GM18868 (cell line): ENCODE results near the gene RBM24.

Source experiments
- ATAC-seq: cut with Tn5 transposase; IDR thresholded peaks from one replicate; pipeline ENCODE4 v1.9.1; 2021; ENCODE audit warnings: mild to moderate bottlenecking, moderate library complexity; ENCODE audit not compliant: unreplicated experiment

The RBM24 gene

DNA sequence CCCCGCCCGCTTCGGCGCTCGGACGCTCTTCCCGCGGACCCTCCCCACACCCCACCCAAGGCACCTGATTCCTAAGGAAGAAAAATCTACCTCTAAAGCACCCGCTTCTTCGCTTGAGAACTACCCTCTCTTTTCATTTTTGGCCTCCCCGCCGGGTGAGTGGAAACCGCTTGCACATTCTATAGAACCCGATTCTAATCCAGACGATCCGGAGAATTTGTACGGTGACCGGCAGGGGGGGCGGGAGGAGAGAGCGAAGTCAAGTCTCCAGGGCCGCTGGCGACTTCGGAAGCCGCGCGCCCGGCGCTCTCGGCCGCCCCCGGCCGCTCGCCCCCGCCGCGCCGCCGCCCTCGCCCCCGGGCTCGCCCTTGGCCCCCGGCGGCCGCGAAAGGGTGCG is at the start of gene RBM24:
TSS of gene RBM24 (plus strand) at position 262 of the 397 bp plus-strand sequence. CDS start 221 bp downstream, outside the sequence.
- no peak for ATAC-seq

DNA sequence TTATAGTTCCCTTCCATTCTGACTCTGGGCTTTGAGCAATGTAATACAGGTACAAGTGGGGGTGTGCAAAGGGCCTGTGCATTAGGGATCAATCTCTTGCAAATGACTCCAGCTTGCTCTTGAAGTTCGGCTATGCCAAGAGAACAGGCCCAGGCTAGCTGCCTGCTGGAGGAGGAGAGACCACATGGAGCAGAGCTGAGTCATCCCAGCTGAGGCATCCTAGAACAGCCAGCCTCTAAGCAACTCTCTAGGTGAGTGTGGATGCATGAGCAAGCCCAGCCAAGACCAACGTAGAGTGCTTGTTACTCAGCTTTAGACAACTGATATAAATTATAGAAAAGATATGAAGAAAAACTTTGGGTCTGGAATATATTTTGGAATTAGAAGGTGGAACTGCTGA is 47.6 kb upstream of the RBM24 start:
- ATAC-seq: no peak

DNA sequence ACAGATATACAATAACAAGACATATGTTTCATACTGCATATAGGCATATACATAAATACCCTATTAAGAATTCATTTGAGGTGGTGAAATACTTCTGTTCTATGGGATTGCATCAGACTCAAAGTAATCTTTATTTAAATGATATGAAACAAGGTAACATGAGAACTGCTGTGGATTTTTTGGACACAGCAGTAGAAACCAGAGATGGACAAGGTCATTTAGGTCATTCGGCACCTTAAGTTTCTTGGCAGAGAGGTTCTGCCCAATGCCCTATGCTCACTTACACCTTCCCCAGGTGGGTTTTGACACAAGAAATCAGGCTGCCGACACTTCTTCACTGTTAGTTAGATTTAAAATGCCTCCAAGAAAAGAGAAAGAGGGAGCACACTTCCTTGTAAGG is 43.9 kb upstream of the RBM24 start:
- no peak for ATAC-seq

DNA sequence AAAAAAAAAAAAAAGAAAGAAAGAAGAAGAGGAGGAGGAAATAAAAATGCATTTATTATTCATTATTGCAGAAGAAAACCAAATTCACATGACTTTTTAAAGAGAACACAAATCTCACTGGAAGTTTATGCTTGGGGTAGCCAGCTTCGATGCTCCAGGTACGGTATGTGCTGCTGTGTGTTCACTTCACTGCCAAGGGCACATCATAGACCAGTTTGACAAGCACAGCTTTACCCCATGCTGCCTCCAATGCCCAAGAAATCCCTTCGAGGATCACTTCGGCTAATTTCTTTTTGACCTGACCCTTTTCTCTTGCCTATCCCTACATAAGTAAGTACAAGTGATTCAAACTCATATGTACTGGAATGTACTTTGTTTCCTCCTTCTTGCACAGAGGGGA is 41.9 kb upstream of the RBM24 start:
- no peak for ATAC-seq

DNA sequence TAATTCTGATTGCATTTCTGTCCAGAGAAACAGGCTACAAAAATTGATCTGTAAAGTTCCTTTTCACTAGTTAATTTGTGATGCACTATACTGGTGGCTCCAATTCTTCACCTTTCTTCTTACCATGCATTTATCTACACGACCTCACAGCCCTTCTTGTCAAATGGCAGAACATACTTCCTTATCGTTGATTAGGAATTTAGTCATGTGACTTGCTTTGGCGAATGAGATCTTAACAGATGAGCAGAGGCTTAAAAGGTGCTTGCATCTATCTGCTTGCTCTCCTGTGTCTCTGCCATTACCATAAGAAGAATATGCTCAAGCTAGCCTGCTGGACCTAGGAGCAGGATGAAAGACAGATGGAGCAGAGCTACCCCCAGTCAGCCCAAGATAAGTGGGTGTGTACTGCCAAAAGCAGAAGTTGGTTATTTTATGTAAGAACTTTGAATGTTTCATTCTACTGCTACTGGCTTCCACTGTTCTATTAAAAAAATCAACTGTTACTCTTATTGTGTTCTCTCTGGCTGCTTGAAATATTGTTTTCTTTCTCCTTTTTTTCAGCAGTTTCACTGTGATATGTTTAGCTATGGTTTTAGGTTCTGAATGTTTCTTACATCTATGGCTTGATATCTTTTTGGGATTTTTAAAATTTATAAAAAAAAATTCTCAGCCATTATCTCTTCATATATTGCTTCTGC is 40.2 kb upstream of the RBM24 start:
- no peak for ATAC-seq

DNA sequence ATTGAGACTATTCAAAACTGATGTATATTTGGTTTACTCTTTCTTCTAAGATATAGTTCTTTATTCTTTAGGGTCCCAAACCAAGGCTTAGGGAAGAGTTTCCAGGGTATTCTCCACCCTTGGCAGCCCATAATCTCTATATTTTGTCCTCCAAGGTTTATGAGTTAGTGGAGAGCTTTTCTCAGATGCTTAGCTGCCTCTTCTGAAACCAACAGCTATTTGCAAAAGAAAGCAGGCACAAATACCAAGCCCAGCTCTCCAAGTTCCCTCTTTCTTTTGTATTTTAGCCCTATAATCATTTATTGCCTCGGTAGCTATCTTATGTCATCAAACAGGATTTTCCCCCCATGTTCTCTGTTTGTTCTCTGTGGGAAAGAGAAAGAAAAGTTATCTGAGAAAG is 39.1 kb upstream of the RBM24 start:
- no peak for ATAC-seq

DNA sequence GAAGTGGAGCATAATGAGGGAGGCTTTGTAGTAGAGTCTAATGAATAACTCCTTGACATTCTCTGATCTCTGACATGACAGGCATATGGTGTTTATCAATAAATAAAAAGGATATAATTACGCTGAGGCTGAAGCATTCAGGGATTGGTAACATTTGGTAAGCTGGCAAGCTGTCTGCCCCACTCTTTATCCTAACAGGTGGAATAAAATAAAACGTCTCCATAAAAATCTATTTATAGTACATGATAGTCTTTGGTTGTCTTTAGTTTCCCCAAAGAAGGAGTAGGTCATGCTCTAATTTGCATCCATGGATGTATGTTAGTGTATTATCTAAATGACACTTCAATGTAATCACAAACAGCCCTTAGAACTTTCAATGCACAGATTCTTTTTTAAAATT is 30.9 kb upstream of the RBM24 start:
- no peak for ATAC-seq

DNA sequence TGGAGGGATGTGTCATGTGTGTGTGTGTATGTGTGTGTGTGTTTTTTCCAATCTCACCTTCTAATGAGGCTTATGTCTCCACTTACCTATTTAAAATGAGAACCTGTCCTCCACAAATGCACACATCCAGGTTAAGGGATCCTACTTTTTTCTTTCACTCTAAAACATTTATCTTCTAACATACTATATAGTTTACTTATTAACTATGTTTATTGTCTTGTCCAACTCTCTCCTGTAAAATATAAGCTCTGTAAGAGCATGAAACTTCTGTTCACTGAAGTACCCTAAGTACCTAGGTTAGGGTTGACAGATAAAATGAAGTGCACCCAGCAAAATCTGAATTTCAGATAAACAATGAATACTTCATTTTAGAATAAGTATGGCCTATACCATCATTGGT is 29.2 kb upstream of the RBM24 start:
- no peak for ATAC-seq

DNA sequence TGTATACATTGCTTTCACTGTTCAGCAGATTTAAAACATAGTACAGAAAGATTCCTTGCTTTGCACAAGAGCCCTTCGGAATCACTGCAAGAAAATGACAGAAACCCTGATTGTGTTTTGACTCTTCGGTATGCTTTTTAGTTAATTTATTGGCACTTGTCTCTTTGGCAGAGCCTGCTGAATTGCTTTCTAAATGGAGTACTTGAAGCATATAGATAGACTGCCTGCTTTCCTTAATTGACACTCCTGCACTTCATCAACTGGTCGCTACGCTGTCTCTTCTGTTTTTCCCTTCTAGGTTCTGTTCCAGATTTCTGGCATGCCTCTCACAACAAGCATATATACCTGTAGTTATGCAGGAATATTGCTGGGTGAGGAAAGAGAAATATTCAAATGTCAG is 22.4 kb upstream of the RBM24 start:
- ATAC-seq: no peak

DNA sequence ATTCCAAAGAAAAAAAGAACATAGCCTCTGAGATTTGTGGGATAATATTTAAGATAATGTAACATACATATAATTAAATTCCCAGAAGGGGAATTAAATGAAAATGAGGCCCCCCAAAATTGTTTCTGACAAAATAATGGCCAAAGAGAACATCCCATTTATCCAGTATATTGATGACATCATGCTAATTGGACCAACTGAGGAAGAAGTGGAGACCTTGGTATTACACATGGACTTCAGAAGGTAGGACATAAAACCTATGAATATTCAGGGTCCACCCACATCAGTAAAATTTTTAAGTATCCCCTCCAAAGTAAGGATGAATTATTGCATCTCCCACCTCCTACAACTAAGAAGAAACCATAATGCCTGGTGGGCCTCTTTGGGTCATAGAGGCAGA is 15.6 kb upstream of the RBM24 start:
- ATAC-seq: no peak

DNA sequence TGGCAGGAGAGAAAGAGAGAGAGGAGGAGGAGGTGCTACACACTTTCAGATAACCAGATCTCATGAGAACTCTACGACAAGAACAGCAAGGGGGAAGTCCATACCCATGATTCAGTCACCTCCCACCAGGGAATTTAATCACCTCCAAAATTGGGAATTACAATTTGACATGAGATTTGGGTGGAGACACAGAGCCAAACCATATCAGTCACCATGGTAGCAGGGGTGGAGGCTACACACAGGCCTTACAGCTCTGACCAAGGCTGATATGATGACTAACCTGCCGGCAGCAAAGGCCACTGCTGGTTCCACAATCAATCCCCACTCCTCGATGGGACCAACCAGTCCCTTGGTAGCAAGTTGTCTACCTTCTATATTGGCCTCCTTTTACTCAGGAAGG is 13.6 kb upstream of the RBM24 start:
- no peak for ATAC-seq

DNA sequence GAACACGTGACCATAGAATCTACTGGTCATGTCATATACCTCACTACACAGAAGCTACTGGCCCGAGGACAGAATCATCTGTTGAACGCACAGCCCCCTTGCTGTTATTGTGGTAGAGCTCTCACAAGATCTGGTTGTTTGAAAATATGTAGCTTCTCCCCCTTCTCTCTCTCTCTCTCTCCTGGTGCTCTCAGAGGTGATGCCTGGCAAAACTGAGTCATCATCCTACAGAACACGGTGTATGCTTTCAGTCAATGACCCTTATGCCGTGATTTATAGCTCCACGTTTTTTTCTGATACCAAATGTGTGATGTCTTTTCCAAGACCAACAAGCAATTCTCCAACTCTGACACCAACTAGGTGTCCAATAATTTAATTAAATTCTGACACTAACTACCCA is 13.0 kb upstream of the RBM24 start:
- ATAC-seq: no peak

DNA sequence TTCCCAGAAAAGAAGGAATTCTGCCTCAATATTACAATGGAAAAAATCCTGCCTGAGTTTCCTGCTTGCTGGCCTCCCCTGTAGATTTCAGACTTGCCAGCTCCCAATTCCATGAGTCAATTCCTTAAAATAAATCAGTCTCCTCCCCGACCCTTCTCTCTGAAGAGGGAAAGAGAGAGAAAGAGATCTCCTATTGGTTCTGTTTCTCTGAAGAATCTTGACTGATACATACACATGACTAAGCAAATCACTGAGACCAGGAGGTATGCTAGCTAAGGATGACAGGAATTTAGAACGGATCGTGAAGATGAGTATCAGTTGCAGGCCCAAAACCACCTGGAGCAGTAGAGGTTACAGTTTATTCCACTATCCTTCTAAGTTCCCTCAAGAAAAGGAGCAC is 11.3 kb upstream of the RBM24 start:
- ATAC-seq: no peak

DNA sequence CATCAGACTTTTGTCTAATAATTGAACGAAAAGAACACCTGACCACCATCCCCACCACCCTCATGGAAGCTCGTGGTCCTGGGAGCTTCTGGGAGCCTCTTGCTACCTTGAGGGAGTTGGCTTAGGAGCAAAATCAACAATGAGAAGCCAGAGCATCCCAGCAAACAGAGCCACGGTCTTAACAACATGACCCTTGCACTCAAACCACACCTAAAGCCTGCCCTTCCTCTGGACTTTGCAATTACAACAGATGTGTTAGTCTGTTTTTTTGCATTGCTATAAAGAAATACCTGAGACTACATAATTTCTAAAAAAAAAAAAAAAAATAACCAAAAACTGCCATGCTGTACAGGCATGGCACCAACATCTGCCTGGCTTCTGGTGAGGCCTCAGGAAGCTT is 9.5 kb upstream of the RBM24 start:
- ATAC-seq: no peak

DNA sequence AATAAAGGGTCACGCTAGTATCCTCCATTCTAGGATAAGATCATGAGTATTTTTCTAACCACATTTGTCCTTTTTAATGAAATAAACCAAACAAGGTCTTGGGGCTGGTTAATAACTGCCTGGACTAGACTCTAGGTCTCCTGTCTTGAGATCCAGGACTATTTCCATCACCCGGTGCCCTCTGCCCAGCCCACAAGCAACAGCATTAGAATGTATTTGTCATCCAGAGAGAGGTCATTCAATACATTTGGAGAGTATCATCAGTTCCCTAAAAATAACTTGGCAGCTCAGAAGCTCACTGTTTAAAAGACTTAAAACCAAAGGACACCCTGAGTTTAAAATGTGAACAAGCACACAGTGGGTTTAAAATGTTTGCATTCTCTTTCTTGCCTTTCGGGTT is 4.4 kb upstream of the RBM24 start:
- ATAC-seq: no peak

DNA sequence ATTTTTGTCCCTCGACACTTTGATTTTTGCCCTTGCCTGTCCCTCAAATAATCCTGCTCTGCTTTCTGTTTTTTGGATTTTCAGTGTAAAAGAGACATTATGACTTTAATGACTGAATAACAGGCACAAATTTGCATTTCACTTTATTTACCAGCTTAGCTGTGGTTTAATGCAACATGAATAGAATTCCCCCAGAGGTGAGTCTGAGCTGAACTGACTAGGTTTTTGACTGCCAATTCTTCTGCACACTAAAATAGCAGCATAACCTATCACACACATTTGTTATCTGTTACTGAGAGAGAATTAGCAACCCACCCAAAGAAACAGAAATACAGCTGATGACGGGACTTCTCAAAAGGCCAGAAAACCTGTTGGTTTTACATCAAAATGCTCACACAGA is 3.9 kb upstream of the RBM24 start:
- ATAC-seq: no peak

DNA sequence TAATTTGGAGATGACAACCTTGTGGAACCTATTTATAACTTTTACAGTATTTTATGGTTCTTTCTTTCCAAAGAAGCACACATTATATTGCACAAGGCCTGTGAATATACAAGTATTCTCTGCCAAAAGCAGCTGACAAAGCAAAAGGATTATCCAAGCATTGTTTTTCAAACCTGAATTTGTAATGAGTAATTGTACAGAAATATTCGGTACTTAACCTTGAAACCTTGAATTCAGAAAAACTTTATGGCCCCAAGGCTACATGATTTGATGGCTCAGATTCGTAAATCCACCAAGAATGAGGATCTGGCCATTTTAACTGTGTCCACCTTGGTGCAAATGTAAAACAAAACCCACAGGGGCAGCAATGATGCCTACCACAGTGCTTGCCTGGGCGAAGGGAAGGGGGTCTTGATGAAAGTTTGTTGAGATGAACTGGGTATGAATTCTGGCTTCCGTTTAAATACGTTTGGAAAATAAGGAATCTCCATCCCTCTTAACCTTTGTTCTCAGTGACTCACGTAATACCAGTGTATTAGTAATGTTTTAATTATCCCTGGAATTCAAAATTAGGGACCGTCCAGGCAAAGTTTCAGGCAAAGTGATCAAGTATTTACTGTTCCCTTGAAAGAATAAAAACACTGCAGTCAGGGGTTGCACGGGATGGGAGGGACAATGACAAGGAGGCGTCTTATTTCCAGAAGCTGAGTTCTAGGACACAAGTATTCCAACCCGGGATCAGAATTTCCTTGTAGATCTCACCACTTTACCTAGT is 2.7 kb upstream of the RBM24 start:
- no peak for ATAC-seq

DNA sequence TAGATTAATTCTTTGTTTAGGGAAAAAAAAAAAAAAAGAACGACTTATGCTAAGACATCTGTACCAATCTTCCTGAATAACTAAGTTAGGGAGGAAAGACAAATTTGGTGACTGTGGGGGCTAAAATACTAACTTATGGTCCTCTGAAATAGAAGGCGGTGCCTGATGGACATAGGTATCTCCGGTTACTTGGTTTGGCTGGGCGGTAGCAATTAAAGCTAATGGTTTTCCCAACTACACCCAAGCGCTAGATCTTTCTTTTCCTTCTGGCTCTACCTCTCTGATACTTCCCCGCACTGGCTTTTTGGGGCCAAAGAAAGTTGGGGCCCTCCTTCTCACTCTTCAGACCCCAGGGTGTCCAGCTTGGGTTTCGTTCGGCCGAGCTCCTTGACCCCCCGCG is 1.0 kb upstream of the RBM24 start:
- no peak for ATAC-seq

DNA sequence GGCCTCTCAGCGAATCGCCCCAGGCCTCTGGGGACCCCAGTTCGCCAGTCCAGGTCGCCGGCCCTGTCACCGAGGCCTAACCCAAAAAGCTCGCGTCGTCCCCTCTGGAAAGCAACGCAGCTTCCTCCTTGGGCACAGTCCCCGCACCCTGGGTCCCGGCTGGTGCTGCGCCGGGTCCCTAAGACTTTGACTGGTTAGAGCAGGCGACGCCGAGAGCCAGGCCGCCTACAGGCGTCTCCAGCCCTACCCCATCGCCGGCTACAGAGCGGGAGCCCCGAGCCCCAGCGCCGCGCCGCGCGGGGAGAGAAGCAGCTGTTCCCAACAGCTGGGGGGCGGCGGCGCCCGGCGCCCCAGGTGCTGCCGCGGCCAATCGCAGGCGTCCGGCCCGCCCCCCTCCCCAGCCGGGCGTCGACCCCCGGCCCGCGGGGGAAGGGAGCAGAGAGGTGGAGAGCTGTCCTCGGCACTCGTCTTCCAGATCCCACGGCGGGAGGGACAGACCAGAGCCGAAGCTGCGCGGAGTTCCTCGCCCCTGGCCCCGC is 540 bp upstream of the RBM24 start:
- no peak for ATAC-seq

DNA sequence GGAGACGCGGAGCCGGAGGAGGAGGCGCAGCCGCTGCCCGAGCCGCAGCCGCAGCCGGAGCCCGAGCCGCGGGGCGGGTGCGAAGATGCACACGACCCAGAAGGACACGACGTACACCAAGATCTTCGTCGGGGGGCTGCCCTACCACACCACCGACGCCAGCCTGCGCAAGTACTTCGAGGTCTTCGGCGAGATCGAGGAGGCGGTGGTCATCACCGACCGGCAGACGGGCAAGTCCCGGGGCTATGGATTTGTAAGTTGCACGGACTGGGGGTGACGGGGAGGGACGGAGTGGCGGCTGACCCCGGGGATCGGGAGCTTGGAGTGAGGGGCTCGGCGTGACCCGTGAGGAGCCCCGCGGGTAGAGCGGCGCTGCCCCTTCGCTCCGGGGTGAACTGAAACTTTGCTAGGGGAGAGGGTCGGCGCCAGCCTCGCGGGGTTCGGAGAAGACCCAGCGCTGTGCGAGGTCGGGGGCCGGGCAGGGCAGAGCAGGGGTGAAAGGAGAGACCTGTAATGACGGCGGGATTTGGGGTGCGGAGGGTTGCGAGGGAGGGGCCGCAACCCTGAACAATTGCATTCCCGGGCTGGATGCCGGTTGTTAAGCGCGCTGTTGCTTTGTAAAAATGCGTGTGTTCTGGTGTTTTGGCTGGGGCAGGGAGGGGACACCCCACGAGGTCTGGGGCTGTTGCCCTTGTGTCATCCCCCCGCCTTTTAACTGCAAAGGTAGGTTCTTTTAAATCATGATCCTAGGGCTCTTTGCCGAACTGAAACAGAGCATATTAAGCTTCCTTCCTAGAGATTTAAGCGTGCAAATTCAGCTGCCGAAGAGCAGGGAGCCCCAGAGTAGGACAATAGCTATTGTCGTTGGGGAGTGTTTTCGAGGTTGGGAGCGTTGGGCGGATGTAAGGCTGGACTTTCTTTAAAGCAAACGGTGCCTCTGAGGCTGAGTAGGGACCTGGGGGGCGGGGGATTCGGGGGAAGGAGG is 628 bp downstream of the RBM24 start:
- ATAC-seq: no peak

DNA sequence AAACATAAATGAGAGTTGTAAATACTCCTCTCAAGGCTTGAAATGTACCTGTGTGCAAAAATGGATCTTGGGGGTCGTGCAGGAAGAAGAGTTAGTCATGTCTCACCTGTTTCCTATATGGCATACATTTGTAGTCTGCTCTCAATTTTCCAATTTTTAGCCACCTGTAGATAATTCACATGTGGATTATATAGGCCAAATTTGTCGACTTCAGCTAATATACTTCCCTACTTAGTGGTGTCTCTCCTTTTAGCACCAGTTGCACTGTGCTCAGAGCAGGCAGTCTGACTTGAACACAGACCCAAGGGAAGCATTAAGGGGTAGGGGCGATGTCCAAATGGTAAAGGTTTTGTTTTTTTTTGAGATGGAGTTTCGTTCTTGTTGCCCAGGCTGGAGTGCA is 1.9 kb downstream of the RBM24 start:
- ATAC-seq: no peak
